Activated CD8-positive, alpha-beta memory T cell treated with anti-CD3 and anti-CD28 coated beads for 48 hours (primary cell): ENCODE data around the gene FNDC3B.
A peak's percentile ranks its signal among the peaks of the same experiment; 100 is the strongest.
"Not testable (repeated sequence)": the region's sequence is repeated elsewhere in the genome, so short reads cannot be mapped to it uniquely, and the experiment has no call there.

Experiments
- DNase-seq, 3 experiments: peaks; one replicate each; pipeline ENCODE4 v3.0.0-alpha.2; 2020; ENCODE audit warnings: low read depth in 2 of 3, low spot score in 2 of 3

Gene FNDC3B

GRCh38 chr3:172039436-172040077, at the start of gene FNDC3B:
Gene FNDC3B, plus strand, starts transcription at chr3:172039578. Its CDS starts 72,902 bp downstream, at chr3:172112480.
- peak; percentile 60 to 75 (median 65) for DNase-seq

GRCh38 chr3:171990239-171990638, 49.1 kb upstream of the FNDC3B start:
- not testable (repeated sequence) for DNase-seq

- DNase-seq, result no peak
These were observed 48.2 kb upstream of the FNDC3B start for GRCh38 chr3:171991166-171991565.

DNA sequence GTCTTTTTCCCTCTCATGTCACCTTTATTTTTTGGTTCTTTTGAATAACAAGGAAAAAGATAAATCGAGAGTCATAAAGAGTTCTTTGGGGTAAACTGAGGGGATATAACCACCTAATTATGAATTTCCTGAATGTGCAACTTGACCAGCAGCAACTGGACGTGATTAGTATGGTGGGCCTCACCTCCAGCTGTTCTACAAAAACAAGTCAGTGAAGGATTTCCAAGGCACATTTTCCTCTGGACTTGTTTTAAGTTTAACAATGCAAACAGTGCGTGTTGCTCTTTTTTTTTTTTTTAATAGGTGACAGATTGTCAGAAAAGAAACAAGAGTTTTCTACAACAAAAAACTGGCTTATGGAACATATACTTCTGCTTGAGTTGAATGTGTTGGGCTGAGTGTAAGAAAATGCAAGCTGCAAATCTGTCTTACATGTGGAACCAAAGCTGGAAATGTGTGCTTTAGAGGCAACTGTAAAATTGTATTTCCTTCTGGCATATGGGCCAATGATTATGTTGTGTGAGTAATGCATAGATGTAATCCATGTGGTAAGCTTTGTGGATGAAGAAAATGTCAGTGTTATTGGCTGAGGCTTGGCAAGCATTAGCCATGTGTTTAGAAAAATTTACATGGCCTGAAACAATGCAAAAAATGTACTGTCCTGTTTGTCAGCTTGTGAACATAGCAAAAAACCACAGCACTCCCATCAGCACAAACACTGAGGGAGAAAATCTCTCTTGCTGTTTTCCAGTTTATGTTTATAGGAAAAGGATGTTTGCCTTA, 44.5 kb upstream of the FNDC3B start:
- DNase-seq, result no peak

- DNase-seq, result no peak
These were observed 43.9 kb upstream of the FNDC3B start for GRCh38 chr3:171995486-171995885.

GRCh38 chr3:171996178-171996817, 43.1 kb upstream of the FNDC3B start:
- no peak for DNase-seq

GRCh38 chr3:171998731-171999130, 40.6 kb upstream of the FNDC3B start:
- not testable (repeated sequence) for DNase-seq

DNA sequence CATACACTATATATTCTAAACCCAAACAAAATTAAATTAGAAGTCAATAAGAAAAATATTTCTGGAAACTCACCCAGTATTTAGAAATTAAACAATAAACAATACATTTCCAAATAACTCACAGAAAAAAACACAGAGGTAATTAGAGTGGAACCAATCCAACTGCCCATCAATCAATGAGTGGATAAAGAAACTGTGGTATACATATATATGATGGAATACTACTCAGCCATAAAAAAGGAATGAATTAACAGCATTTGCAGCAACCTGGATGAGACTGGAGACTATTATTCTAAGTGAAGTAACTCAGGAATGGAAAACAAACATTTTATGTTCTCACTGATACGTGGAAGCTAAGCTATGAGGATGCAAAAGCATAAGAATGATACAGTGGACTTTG, 37.8 kb upstream of the FNDC3B start:
- not testable (repeated sequence) for DNase-seq

DNA sequence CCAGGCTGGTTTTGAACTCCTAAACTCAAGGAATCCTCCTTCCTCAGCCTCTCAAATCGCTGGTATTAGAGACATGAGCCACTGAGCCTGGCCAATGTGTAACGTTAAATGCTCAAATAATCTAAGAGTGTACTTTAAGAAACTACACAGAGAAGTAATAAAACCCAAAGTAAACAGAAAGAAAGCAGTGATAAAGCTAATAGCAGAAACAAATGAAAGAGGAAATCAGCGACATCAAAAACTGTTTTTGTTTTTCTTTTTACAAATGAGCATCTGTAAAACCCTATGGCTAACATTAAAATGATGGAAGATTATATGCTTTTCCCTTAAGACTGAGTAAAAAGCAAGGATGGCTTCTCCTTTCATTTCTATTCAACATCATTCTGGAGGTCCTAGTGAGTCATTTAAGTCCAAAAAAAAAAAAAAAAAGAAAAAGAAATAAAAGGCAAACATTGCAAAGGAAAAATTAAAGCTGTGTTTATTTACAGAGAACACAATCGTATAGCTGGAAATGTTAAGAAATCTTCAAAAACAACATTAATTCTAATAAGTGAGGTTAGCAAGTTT, 36.8 kb upstream of the FNDC3B start:
- no peak for DNase-seq

DNA sequence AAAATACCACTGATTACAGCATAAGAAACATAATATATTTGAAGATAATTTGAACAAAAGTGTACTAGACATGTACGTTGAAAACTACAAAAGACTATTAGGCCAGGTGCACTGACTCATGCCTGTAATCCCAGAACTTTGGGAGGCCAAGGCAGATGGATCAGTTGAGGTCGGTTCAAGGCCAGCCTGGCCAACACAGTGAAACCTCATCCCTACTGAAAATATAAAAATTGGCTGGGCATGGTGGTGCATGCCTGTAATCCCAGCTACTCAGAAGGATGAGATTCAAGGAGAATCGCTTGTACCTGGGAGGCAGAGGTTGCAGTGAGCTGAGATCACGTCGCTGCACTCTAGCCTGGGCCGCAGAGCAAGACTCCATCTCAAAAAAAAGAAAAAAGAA, 36.2 kb upstream of the FNDC3B start:
- no peak for DNase-seq

DNA sequence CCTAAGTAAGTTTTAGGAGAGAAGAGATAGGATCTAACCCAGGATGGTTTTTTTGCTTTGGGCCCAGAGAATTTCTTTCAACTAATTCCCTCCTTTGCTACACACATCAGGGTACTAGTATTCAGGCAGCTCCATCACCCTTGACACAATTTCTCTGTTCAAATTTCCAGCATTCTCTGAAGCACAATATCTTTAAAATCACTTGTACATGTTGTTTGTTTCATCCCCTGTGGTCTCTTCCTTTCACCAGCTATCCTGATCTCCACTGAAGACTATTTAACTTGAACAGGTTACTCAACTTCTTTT, 32.4 kb upstream of the FNDC3B start:
- DNase-seq, result no peak

- DNase-seq, result no peak
These were observed 29.6 kb upstream of the FNDC3B start for GRCh38 chr3:172009803-172010202.

- DNase-seq, result no peak
These were observed 26.6 kb upstream of the FNDC3B start for GRCh38 chr3:172012775-172013174.

DNA sequence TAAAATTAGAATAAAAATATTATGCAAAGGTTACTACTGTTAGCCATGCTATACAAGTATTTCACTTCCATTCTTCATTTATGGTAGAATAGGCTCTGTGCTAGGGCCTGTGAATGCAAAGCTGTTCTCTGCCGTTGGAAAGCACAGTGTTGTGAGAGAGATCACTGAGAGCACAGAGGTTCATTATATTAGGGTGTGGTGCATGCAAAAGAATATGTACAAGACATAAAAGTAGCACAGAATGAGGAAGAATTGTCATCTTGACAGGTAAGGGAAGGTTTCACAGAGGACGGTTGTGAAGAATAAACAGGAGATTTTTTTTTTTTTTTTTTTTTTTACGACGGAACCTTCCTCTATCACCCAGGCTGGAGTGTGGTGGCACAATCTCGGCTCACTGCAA, 25.2 kb upstream of the FNDC3B start:
- no peak for DNase-seq

- no peak for DNase-seq
These were observed 21.0 kb upstream of the FNDC3B start for GRCh38 chr3:172018364-172018763.

DNA sequence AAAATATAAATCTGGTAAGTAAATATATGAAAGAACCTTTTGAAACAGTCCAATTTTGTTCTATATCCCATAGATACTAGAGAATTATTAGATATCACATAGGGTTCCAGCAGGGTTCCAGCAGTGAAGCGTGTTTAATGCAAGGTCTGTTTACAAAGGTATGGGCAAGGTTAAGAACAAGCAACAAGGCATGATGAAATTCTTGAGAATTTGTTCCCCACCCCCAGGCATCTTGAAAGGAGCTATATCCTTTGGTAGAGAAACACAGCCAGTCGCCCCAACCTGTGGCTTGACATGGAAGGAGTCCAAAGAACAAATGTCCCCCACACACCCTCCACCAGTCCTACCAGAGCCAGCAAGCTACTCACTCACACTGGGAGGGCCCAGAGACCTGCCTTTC, 18.6 kb upstream of the FNDC3B start:
- DNase-seq, result no peak

DNA sequence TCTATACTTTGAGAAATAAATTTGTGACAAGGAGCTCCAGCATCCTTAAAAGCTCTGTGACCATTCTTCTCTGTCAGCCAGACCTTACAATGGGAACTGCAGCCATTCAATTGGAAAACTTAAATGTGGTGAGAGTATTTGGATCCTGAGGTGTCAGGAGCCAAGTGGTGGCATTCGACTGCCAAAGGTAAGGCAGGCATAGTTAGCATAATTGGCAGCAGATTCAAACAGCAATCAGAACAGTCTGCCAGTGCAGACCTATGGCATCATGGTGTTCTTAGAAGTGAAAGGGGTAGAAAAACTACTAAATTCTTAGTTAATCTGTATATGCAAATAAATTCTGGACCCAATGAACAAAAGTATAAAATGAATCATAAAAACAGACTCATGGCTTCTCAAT, 18.2 kb upstream of the FNDC3B start:
- DNase-seq, result no peak

DNA sequence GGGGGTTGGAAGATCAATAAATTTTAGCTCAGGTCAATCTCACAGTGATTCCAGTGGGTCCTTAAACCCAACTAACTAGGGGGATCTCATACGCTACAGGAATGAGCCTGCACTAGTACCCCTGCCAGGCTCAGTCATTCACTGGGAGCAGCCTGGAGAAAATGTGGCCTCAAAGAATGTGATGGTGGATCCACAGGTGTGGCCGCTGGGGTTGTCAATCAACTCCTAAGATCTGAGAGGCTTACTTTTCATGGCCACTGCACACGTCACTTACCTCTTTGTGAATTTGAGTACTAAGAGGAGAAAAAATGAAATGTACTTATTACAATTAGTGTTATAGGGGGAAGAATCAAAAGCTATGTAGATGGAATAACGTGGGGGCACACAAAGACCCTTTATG, 17.5 kb upstream of the FNDC3B start:
- no peak for DNase-seq

- no peak for DNase-seq
These were observed 15.5 kb upstream of the FNDC3B start for GRCh38 chr3:172023915-172024314.

GRCh38 chr3:172024679-172025078, 14.7 kb upstream of the FNDC3B start:
- no peak for DNase-seq

DNA sequence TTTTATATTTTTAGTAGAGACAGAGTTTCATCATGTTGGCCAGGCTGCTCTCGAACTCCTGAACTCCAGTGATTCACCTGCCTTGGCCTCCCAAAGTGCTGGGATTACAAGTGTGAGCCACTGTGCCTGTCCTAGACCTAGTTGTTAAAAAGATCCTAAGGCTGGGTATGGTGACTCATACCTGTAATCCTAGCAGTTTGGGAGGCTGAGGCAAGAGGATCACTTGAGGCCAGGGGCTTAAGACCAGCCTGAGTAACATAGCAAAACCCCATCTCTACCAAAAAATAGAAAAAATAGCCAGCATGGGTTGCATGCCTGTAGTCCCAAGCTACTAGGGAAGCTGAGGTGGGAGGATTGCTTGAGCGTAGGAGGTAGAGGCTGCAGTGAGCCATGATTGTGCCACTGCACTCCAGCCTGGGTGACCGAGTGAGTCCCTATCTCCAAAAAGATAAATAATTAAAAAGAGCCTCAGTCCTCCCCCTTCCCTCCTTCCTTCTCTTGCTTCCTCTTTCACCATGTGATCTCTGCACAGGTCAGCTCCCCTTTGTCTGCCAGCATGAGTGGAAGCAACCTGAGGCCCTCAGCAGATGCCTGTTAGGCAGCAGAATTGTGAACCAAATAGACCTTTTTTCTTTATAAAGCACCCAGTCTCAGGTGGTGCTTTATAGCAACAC, 9.8 kb upstream of the FNDC3B start:
- DNase-seq, result no peak

DNA sequence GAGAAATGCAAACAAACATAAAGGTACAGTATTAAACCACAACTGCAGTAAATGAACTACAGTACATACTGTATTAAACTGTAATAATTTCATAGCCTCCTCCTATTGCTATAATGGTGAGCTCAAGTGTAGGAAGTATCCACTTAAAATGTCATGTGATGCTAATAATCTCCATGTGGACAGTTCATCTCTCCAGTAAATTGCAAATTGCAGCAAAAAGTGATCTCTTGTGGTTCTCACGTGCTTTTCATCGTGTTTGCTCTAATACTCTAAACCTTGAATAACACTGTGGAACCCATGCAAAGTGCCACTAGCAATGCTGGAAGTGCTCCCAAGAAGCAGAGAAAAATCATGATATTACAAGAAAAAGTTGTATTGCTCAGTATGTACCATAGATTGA, 9.2 kb upstream of the FNDC3B start:
- DNase-seq, result no peak
